GM18519 (cell line): ENCODE results near the gene PAQR3.
A peak's percentile ranks its signal among the peaks of the same experiment; 100 is the strongest.
"Not testable (repeated sequence)": the region's sequence is repeated elsewhere in the genome, so short reads cannot be mapped to it uniquely, and the experiment has no call there.

Experiments used
- ATAC-seq: cut with Tn5 transposase; IDR thresholded peaks from one replicate; pipeline ENCODE4 v1.9.1; 2021; ENCODE audit warnings: mild to moderate bottlenecking, moderate library complexity; ENCODE audit not compliant: unreplicated experiment, low FRiP score

The PAQR3 gene

GRCh38 chr4:78930016-78930629, 9.1 kb downstream of the PAQR3 start:
- ATAC-seq: no peak

DNA sequence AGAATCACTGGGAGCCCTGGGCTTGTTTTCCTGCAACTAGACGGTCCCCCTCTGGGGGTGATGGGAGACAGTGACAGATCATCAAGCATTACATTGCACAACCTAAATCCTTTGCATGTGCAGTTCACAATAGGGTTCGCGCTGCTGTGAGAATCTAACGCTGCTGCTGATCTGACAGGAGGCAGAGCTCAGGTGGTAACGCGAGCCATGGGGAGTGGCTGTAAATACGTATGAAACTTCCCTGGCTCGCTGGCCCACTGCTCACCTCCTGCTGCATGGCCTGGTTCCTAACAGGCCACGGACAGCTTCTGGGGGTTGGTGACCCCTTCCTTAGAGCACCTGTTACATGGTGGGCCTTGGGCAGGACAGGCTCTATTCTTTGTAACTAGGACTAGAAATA, 10.4 kb downstream of the PAQR3 start:
- no peak for ATAC-seq

DNA sequence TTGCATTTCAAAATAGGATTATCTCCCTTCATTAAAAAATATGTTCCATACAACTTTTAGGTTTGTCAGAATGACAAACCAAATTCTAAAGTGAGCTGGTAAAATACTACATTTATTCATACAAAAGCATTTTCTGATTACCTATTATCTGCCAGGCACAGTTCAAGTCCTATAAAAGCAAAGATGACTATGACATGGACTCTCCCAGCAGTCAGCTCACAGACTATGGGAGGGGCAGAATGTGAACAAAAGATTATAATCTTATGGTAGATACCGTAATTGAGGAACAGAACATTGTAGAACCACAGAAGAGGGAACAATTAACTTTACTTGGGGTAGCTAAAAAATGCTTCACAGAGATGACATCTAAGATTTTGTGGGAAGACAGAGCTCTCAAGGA, 12.4 kb downstream of the PAQR3 start:
- no peak for ATAC-seq

DNA sequence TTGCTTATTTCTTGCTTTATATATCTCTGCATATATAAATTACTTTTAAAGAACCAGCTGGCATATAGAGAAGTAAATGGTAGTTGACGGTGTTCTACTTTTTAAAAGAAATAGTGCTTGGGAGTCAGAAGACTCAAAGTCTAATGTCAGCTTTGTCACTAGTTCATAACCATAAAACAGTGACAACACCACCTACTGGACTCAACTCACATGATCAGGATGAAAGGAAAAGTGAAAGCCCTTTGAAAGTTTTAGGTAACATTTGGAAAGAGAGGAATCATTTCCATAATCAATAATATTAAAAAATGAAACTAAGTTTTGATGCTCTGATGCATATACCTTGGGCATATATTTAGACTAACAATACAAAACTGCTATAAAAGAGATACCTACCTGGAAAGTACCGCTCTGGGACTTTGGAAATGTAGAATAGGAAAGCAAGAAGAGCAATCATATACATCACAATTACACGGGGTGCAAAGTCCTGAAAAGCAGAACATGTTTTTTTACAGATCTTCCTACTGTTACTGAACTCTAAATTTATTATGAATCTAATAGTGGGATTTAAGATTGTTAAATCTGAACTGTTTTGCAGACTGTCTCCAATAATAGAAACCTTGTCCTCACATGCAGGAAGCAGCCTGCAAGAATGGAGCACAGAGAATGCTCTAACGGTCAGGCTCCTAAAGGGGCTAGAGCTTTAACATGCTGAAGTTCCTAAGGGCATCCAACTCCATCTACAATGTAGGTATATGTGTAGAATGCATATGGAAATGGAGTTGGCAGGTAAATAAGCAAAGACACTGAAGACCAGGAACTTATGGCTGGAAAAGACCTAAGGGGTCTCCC, 15.6 kb downstream of the PAQR3 start:
- no peak for ATAC-seq

DNA sequence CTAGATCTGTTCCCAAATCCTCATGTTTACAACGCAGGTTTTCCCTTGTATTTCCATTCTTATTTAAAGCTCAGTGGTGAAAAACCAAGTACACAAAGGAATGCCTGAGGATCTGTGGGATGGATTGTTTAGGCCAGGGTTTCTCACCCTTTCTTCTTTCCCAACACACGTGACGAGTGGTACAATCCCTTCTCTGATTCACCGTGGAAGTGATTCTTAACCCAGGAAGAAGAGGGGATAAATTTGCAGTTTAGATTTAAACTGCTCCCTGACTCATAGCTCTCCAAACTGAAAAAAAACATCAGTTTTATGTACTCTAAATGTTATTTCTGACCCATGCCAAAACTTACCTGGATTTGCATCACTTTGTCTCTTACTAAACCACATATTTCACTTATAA, 17.0 kb downstream of the PAQR3 start:
- no peak for ATAC-seq

- no peak for ATAC-seq
These were observed 28.6 kb downstream of the PAQR3 start for GRCh38 chr4:78910612-78911011.

GRCh38 chr4:78908974-78909373, 30.3 kb downstream of the PAQR3 start:
- ATAC-seq: not testable (repeated sequence)

DNA sequence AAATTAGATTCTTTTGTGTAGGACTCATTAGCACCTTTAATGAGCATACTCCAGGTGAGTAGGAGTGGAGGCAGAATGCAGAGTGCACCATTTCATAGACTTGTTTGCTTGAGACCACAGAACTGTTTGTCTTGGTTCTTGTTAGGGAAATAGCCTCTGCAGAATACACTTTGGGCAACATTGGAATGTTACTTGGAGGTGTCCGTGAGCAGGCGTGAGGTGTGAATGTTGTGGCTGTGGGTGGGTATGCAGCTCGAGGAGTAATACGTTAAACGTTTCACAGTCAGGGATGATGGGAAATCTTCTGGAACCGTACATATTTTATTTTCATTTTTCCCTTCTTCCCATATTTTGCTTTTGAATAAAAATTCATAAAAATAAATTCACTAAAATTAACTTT, 31.6 kb downstream of the PAQR3 start:
- ATAC-seq: no peak

DNA sequence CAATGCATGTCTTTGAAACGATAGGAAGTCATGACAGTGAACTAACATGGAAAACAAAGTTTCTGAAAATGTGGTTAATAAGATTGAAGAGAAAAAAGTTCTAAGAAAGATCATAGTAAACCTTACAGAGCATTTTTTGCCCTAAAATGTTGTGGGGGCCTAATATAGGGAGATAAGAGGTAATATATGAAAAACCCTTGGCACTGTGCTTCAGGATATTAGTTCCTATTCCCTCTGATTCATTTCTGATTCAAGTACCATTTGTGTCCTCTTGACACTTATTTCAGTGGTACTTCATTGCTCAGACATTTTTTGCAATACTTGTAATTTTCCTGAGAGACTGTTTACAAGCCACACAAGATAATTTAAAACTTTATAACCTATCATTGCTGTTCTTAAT, 35.1 kb downstream of the PAQR3 start:
- ATAC-seq: no peak

- no peak for ATAC-seq
These were observed 36.9 kb downstream of the PAQR3 start for GRCh38 chr4:78902298-78902697.

GRCh38 chr4:78901882-78902281, 37.4 kb downstream of the PAQR3 start:
- ATAC-seq: no peak

- ATAC-seq: no peak
These were observed 39.9 kb downstream of the PAQR3 start for GRCh38 chr4:78899302-78899701.

DNA sequence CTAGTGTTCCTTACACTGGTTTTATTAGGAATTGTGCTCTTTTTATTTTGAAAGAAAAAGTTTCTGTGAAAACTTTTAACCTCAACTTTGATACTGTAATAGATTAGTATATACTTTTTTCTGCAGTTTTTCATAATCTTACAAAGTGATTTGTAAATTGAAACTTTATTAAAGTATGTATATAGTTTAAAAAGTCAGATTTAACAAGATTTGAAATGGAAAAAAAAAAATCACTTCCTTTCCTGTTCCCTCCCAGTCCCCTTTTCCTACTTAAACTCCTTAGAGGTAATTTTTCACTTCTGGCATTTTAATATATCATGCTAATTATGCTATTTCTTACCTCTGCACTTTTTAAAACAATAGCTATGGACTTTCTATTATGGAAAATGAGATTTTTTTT, 49.3 kb downstream of the PAQR3 start:
- no peak for ATAC-seq

DNA sequence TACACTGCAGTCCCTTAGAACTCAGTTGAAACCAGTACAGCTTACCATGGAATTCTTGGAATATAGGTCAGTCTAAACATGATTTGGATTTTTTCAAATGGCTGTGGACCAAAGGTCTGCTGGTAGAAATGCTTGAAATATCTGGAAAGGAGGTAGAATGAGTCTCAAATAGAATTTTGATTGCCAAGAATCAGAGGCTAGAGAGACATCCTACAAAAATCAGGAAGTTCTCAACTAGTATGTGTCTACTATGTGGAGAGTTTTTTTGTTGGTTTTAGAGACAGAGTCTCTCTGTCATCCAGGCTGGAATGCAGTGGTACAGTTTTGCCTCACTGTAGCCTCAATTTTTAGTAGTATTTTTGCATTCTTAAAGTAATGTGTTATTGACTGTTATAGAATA, 53.6 kb downstream of the PAQR3 start:
- ATAC-seq: no peak

DNA sequence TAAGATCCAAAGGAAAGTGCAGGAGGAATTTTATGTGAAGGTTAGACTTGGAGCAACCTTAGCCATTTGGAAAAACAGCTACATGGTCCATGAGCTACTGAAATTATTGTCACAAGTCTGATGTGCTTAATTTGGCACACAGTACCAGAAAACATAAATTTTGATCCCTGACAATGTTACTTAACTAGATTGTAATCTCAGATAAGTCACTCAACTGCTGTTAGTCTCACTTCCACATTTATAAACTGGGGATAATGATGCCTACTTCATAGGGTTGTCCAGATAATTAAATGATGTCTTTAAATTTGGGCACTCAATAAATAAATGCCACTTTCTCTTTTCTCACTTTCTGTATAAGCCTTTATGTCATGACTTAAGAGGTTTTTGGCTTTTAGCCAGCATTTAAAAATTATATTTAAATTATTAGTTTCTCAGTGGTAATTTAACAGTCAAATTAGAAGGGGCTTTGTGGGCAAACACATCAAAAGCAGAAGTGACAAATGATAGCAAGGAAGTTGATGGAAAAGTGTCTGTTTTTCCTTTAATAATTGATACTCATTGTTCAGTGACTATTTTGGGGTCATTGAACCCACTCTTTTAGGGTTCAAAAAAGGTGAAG, 58.3 kb downstream of the PAQR3 start:
- no peak for ATAC-seq

DNA sequence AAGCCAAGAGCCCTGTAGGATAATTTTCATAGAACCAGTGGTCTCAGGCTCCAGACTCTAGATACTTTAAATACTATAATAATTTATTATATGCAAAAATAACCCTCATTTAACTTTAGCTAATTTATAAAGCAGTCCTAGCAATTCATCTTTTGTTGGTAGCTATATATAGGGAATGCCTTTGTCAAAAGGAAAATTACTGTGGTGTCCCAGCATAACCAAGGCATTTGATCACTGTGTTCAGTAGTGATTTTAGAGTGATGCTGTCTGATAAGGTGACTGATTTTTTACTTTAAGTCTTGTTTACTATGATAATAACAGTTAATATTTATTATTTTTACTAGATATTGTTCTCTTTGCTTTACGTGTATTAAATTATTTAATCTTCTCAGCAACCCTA, 61.2 kb downstream of the PAQR3 start:
- ATAC-seq: no peak

DNA sequence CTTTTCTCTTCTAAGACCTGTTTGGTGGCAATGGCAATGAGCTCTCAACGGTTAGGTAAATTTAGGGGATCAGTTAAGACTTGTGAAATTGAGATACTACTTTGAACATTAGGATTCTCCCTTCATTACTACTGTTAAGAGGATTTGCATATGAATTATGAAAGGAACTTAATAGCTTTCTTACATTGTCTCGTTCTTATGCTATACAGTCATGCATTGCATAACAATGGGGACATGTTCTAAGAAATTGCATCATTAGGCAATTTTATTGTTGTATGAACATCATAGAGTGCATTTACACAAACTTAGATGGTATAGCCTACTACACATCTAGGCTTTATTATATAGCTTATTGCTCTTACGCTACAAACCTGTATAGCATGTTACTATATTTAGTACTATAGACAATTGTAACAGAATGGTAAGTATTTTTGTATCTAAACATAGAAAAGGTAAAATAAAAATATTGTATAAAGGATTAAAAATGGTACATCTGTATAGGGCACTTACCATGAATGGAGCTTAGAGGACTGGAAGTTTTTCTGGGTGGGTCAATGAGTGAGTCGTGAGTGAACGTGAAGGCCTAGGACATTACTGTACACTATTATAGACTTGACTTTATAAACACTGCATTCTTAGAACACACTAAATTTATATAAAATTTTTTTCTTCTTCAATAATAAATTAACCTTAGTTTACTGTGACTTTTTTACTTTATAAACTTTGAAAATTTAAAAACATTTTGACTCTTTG, 62.5 kb downstream of the PAQR3 start:
- ATAC-seq: no peak

- no peak for ATAC-seq
These were observed 69.2 kb downstream of the PAQR3 start for GRCh38 chr4:78870056-78870455.

DNA sequence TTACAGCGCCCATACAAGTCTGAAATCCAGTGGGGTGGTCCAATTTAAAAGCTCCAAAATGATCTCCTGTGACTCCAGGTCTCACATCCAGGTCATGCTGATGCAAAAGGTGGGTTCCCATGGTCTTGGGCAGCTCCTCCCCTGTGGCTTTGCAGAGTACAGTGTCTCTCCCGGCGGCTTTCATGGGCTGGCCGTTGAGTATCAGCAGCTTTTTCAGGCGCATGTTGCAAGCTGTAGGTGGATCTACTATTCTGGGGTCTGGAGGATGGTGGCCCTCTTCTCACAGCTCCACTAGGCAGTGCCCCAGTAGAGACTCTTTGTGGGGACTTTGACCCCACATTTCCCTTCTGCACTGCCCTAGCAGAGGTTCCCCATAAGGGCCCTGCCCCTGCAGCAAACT, 70.5 kb downstream of the PAQR3 start:
- not testable (repeated sequence) for ATAC-seq

DNA sequence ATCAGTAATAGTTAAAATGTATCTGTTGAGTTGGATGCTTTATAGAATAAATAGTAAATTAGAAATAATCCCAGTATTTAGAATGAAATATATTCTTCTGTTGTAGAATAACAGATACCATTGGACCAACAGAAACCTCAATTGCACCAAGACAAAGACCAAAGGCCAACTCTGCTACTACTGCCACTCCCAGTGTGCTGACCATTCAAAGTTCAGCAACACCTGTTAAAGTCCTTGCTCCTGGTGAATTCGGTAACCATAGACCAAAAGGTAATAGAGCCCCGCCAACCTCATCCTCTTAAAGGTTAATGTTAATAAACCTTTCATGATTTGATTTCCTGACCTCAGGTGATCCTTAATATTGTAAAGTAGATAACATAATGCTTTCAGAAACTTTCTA, 73.8 kb downstream of the PAQR3 start:
- ATAC-seq: no peak

GRCh38 chr4:78864405-78865024, 74.7 kb downstream of the PAQR3 start:
- peak; percentile 43 for ATAC-seq
